Measurements from ENCODE around the gene TEPSIN. TPM values are rescaled to one million over a fixed set of nuclear protein-coding genes. Genes with fewer than 3 reads are reported as not detected.

TEPSIN gene
- total and polyA plus RNA-seq, 2 of the 13 experiments (the other 11 are each of a cell fraction or from before 2014, with no cell fraction given) = 16.1 to 18.8 TPM

DNA sequence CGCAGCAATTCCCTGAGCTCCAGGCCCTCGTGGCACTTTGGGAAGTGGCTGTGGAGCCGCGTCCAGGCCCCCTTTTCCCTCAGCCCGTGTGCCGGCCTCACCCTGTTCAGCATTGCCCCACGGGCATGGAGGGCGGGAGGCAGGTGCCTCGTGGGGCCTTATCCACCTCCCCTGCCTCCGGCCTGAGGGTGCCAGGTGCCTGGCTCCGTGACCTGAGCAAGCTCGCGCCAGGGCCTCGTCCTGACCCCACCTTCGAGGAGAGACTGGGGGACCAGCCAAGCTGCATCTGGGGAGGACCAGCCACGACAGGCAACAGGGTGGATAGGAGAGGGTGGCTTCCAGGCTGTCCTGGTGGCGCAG is 45.8 kb downstream of the TEPSIN start:
- in situ Hi-C loops (cut with HindIII; ENCODE audit: extremely low pct_ligation_motif_present, low pct_unique_long_range_greater_than_20kb) = loop anchor here (5.0 kb wide), 1 partner anchor 51 kb away; no protein-coding TSS in a partner anchor
- intact Hi-C loops (cut with micrococcal nuclease; ENCODE audit: unreplicated experiment) = no loop called here
- 91% methylated on average over 8 of the region's 17 CpGs for WGBS (ENCODE audit: low lambda C conversion rate)
- POLR2A ChIA-PET = interaction anchor here (1.4 kb wide), 1 partner anchor 30 kb away, joined by 3 read pairs; the partner anchor contains the start of gene CEP131
- Histone ChIP-seq H3K36me3 (replicated peaks in 1 of 2; ENCODE audit: control insufficient read depth in 1 of 2, insufficient read depth in 2 of 2, low read length in 2 of 2) (peaks cover 12% of the 10 kb centered on the region in 2 experiments; a peak in 3 of 5 replicates), H3K79me2 (ENCODE audit: insufficient read depth, low read length) (no peaks in the 10 kb centered on the region), H3K4me2 (ENCODE audit: low read depth, low read length) (no peak overlapping the region), H3K4me1 (ENCODE audit: insufficient read depth, low read length) (no peaks in the 10 kb centered on the region), H3K4me3 (replicated peaks in 1 of 3; ENCODE audit: insufficient read depth in 1 of 3, low read depth in 2 of 3, low read length in 3 of 3) (no peak overlapping the region), H4K20me1 (ENCODE audit: insufficient read depth, low read length) (no peaks in the 10 kb centered on the region), H3K27me3 (ENCODE audit: control insufficient read depth in 1 of 2, insufficient read depth in 2 of 2, low read length in 2 of 2) (no peaks in the 10 kb centered on the region), H3K9ac (ENCODE audit: insufficient read depth, low read depth, low read length) (no peak overlapping the region), H3K9me3 (ENCODE audit: low read length) (no peaks in the 10 kb centered on the region), H2AFZ (ENCODE audit: low read length) (no peak overlapping the region), H3K27ac (ENCODE audit: extremely low read length, insufficient read depth, low read length) (no peak overlapping the region)
- no TSS peak for BruUV-seq (replicated peaks)
- CTCF ChIA-PET (ENCODE audit: low intra/inter-chr PET ratio, low total read pairs) = no interaction called here
- no peak for DNase-seq (ENCODE audit: low spot score)
- no peak for FAIRE-seq
- ATAC-seq = no peak
- TF ChIP-seq, protein P1, sequence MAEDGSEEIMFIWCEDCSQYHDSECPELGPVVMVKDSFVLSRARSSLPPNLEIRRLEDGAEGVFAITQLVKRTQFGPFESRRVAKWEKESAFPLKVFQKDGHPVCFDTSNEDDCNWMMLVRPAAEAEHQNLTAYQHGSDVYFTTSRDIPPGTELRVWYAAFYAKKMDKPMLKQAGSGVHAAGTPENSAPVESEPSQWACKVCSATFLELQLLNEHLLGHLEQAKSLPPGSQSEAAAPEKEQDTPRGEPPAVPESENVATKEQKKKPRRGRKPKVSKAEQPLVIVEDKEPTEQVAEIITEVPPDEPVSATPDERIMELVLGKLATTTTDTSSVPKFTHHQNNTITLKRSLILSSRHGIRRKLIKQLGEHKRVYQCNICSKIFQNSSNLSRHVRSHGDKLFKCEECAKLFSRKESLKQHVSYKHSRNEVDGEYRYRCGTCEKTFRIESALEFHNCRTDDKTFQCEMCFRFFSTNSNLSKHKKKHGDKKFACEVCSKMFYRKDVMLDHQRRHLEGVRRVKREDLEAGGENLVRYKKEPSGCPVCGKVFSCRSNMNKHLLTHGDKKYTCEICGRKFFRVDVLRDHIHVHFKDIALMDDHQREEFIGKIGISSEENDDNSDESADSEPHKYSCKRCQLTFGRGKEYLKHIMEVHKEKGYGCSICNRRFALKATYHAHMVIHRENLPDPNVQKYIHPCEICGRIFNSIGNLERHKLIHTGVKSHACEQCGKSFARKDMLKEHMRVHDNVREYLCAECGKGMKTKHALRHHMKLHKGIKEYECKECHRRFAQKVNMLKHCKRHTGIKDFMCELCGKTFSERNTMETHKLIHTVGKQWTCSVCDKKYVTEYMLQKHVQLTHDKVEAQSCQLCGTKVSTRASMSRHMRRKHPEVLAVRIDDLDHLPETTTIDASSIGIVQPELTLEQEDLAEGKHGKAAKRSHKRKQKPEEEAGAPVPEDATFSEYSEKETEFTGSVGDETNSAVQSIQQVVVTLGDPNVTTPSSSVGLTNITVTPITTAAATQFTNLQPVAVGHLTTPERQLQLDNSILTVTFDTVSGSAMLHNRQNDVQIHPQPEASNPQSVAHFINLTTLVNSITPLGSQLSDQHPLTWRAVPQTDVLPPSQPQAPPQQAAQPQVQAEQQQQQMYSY (CRISPR knock-in tag; IDR thresholded peaks at IDR 0.05) = no peak
- TF ChIP-seq, protein P2, sequence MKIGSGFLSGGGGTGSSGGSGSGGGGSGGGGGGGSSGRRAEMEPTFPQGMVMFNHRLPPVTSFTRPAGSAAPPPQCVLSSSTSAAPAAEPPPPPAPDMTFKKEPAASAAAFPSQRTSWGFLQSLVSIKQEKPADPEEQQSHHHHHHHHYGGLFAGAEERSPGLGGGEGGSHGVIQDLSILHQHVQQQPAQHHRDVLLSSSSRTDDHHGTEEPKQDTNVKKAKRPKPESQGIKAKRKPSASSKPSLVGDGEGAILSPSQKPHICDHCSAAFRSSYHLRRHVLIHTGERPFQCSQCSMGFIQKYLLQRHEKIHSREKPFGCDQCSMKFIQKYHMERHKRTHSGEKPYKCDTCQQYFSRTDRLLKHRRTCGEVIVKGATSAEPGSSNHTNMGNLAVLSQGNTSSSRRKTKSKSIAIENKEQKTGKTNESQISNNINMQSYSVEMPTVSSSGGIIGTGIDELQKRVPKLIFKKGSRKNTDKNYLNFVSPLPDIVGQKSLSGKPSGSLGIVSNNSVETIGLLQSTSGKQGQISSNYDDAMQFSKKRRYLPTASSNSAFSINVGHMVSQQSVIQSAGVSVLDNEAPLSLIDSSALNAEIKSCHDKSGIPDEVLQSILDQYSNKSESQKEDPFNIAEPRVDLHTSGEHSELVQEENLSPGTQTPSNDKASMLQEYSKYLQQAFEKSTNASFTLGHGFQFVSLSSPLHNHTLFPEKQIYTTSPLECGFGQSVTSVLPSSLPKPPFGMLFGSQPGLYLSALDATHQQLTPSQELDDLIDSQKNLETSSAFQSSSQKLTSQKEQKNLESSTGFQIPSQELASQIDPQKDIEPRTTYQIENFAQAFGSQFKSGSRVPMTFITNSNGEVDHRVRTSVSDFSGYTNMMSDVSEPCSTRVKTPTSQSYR (CRISPR knock-in tag; IDR thresholded peaks at IDR 0.05; ENCODE audit: borderline replicate concordance) = no peak
- TF ChIP-seq, protein P3, sequence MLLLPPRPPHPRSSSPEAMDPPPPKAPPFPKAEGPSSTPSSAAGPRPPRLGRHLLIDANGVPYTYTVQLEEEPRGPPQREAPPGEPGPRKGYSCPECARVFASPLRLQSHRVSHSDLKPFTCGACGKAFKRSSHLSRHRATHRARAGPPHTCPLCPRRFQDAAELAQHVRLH (CRISPR knock-in tag; IDR thresholded peaks at IDR 0.05; ENCODE audit: borderline replicate concordance, low read depth) = no peak
- TF ChIP-seq CHCHD3 (CRISPR knock-in tag; IDR thresholded peaks at IDR 0.05) (no peak), ASH2L (IDR thresholded peaks at IDR 0.05; ENCODE audit: insufficient read length, low read depth, low read length) (no peak), YEATS4 (CRISPR knock-in tag; IDR thresholded peaks at IDR 0.05; ENCODE audit: borderline replicate concordance) (no peak), CHD2 (IDR thresholded peaks at IDR 0.05; ENCODE audit: low read depth, low read length) (no peak), KDM5A (IDR thresholded peaks at IDR 0.05; ENCODE audit: borderline replicate concordance, low read length) (no peak), TSC22D2 (CRISPR knock-in tag; IDR thresholded peaks at IDR 0.05; ENCODE audit: borderline replicate concordance) (no peak), KDM1A (CRISPR knock-in tag; IDR thresholded peaks at IDR 0.05) (no peak)
- TF ChIP-seq, protein P4, sequence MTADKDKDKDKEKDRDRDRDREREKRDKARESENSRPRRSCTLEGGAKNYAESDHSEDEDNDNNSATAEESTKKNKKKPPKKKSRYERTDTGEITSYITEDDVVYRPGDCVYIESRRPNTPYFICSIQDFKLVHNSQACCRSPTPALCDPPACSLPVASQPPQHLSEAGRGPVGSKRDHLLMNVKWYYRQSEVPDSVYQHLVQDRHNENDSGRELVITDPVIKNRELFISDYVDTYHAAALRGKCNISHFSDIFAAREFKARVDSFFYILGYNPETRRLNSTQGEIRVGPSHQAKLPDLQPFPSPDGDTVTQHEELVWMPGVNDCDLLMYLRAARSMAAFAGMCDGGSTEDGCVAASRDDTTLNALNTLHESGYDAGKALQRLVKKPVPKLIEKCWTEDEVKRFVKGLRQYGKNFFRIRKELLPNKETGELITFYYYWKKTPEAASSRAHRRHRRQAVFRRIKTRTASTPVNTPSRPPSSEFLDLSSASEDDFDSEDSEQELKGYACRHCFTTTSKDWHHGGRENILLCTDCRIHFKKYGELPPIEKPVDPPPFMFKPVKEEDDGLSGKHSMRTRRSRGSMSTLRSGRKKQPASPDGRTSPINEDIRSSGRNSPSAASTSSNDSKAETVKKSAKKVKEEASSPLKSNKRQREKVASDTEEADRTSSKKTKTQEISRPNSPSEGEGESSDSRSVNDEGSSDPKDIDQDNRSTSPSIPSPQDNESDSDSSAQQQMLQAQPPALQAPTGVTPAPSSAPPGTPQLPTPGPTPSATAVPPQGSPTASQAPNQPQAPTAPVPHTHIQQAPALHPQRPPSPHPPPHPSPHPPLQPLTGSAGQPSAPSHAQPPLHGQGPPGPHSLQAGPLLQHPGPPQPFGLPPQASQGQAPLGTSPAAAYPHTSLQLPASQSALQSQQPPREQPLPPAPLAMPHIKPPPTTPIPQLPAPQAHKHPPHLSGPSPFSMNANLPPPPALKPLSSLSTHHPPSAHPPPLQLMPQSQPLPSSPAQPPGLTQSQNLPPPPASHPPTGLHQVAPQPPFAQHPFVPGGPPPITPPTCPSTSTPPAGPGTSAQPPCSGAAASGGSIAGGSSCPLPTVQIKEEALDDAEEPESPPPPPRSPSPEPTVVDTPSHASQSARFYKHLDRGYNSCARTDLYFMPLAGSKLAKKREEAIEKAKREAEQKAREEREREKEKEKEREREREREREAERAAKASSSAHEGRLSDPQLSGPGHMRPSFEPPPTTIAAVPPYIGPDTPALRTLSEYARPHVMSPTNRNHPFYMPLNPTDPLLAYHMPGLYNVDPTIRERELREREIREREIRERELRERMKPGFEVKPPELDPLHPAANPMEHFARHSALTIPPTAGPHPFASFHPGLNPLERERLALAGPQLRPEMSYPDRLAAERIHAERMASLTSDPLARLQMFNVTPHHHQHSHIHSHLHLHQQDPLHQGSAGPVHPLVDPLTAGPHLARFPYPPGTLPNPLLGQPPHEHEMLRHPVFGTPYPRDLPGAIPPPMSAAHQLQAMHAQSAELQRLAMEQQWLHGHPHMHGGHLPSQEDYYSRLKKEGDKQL (CRISPR knock-in tag; IDR thresholded peaks at IDR 0.05; ENCODE audit: low read depth) = no peak
- TF ChIP-seq, protein P5, sequence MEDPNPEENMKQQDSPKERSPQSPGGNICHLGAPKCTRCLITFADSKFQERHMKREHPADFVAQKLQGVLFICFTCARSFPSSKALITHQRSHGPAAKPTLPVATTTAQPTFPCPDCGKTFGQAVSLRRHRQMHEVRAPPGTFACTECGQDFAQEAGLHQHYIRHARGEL (CRISPR knock-in tag; IDR thresholded peaks at IDR 0.05) = no peak
